PC-3 (cell line): ENCODE results near the gene SLC35B4.

Source experiments
- CTCF ChIP-seq: fragments of 300-600 bp; sonication (generic); conservative IDR thresholded peaks from 2 replicates; pipeline ENCODE4 v1.5.1; 2017; ENCODE audit warnings: antibody characterized with exemption, low read depth, mild to moderate bottlenecking, low read length
- EZH2 ChIP-seq: fragments of 300-600 bp; sonication (generic); IDR thresholded peaks from one replicate; pipeline ENCODE4 v1.6.1; 2017; ENCODE audit warnings: antibody characterized with exemption, mild to moderate bottlenecking, low read length; ENCODE audit not compliant: unreplicated experiment

DNA sequence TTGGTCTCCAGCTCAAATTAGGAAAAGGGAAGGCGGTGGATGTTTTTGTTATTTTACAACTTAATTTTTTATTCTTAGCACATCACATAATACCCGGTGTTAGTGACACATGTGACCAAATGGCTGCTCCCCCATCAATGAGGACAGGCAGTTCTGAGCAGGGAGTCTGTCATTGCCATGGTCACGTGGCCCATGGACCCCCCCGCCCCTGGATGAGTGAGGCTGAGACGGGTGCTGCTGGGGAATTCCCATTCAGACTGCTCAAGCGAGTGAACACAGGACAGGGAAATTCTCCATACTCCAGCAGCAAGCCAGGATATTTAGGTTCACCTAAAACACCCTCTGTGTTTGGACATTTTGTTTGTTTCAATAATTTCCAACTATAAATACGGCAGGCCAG lies 34.7 kb upstream of the SLC35B4 start:
- TF ChIP-seq CTCF (no peak), EZH2 (no peak)
